ENCODE measurements around the gene RAD52.

The RAD52 gene

DNA sequence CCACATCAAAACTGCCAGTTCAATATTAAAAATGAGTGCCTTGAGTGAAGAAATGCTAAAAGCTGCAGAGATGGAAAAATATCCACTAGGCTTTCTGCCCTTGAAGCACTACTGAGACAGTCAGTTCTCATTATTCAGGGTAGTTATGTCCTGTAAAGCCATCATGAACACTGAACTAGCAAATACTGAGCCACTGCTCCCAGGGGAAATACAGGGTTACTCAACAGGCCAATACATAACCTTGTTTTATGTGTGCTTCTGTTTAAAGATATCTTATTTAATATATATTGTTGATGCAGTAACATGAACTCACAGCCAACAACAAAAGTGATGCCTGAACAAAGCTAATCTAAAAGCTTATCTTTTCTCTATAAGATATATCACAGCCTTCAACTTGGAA is 3.3 kb downstream of the RAD52 start:
- no peak for TF ChIP-seq TAF1 (IDR thresholded peaks at IDR 0.05; ENCODE audit: borderline replicate concordance, insufficient read depth, low read length)
- no peak for TF ChIP-seq FOXP2 (optimal IDR thresholded peaks at IDR 0.05; ENCODE audit: borderline replicate concordance, extremely low read depth, extremely low read length, insufficient read depth)
- no peak for TF ChIP-seq REST (IDR thresholded peaks at IDR 0.05; ENCODE audit: insufficient read depth in 1 of 2, low read depth in 2 of 2, low read length in 2 of 2)

- TF ChIP-seq REST (IDR thresholded peaks at IDR 0.05; ENCODE audit: insufficient read depth in 1 of 2, low read depth in 2 of 2, low read length in 2 of 2) = no peak
- no peak for TF ChIP-seq SIN3A (IDR thresholded peaks at IDR 0.05; ENCODE audit: borderline replicate concordance, insufficient read depth, low read length)
- TF ChIP-seq TAF1 (IDR thresholded peaks at IDR 0.05; ENCODE audit: borderline replicate concordance, insufficient read depth, low read length) = no peak
- no peak for TF ChIP-seq FOXP2 (optimal IDR thresholded peaks at IDR 0.05; ENCODE audit: borderline replicate concordance, extremely low read depth, extremely low read length, insufficient read depth)
- no peak for TF ChIP-seq POLR2AphosphoS5 (IDR thresholded peaks at IDR 0.05; ENCODE audit: low read depth, low read length)
These were observed 5.3 kb downstream of the RAD52 start for GRCh38 chr12:944211-944610.

- no peak for TF ChIP-seq TAF1 (IDR thresholded peaks at IDR 0.05; ENCODE audit: borderline replicate concordance, insufficient read depth, low read length)
- TF ChIP-seq FOXP2 (optimal IDR thresholded peaks at IDR 0.05; ENCODE audit: borderline replicate concordance, extremely low read depth, extremely low read length, insufficient read depth) = no peak
- no peak for TF ChIP-seq POLR2AphosphoS5 (IDR thresholded peaks at IDR 0.05; ENCODE audit: low read depth, low read length)
- TF ChIP-seq REST (IDR thresholded peaks at IDR 0.05; ENCODE audit: insufficient read depth in 1 of 2, low read depth in 2 of 2, low read length in 2 of 2) = no peak
- no peak for TF ChIP-seq SIN3A (IDR thresholded peaks at IDR 0.05; ENCODE audit: borderline replicate concordance, insufficient read depth, low read length)
These were observed 6.4 kb downstream of the RAD52 start for GRCh38 chr12:943051-943450.

- TF ChIP-seq POLR2AphosphoS5 (IDR thresholded peaks at IDR 0.05; ENCODE audit: low read depth, low read length) (no peak), FOXP2 (optimal IDR thresholded peaks at IDR 0.05; ENCODE audit: borderline replicate concordance, extremely low read depth, extremely low read length, insufficient read depth) (no peak), REST (IDR thresholded peaks at IDR 0.05; ENCODE audit: insufficient read depth in 1 of 2, low read depth in 2 of 2, low read length in 2 of 2) (no peak), SIN3A (IDR thresholded peaks at IDR 0.05; ENCODE audit: borderline replicate concordance, insufficient read depth, low read length) (no peak), TAF1 (IDR thresholded peaks at IDR 0.05; ENCODE audit: borderline replicate concordance, insufficient read depth, low read length) (no peak)
These were observed 10.7 kb downstream of the RAD52 start for GRCh38 chr12:938810-939209.

All from PFSK-1 (cell line).